ENCODE measurements around the gene HACD2. TPM values are rescaled to one million over a fixed set of nuclear protein-coding genes. Genes with fewer than 3 reads are reported as not detected.

Gene HACD2
- total and polyA plus RNA-seq, 9 of the 15 experiments (the other 6 are each of a cell fraction or from before 2014, with no cell fraction given), result 1.3 to 10.5 (median 3.8) TPM

DNA sequence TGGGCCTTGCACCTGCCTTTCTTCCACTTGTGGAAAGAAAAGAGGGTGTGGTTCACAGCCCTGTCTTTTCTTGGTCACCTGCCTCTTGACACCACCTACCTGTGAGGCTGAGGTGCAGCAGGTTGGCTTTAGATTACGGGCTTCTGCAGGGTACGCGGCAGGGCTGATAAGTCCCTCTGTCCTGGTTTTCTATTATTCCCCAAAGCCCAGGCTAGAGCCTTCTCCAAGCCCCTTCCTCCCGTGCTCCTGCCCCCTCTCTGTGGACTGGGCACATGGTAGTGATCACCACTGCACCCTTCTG lies 44.8 kb upstream of the HACD2 start:
- H3K79me2 ChIP-seq (ENCODE audit: control insufficient read depth, insufficient read depth, low read length), result no peaks in the 10 kb centered on the region
- no peak overlapping the region for H3K9ac ChIP-seq (ENCODE audit: insufficient read depth in 1 of 2, low read depth in 2 of 2, low read length in 2 of 2)
- TF ChIP-seq, protein P1, sequence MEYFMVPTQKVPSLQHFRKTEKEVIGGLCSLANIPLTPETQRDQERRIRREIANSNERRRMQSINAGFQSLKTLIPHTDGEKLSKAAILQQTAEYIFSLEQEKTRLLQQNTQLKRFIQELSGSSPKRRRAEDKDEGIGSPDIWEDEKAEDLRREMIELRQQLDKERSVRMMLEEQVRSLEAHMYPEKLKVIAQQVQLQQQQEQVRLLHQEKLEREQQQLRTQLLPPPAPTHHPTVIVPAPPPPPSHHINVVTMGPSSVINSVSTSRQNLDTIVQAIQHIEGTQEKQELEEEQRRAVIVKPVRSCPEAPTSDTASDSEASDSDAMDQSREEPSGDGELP (CRISPR knock-in tag; IDR thresholded peaks at IDR 0.05; ENCODE audit: borderline replicate concordance), result no peak
- TF ChIP-seq TAL1 (IDR thresholded peaks at IDR 0.05), result no peak
- TF ChIP-seq FOSL1 (tag; conservative IDR thresholded peaks at IDR 0.05), result no peak
- TF ChIP-seq, protein P2, sequence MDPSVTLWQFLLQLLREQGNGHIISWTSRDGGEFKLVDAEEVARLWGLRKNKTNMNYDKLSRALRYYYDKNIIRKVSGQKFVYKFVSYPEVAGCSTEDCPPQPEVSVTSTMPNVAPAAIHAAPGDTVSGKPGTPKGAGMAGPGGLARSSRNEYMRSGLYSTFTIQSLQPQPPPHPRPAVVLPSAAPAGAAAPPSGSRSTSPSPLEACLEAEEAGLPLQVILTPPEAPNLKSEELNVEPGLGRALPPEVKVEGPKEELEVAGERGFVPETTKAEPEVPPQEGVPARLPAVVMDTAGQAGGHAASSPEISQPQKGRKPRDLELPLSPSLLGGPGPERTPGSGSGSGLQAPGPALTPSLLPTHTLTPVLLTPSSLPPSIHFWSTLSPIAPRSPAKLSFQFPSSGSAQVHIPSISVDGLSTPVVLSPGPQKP (CRISPR knock-in tag; IDR thresholded peaks at IDR 0.05), result no peak
- TF ChIP-seq ELF1 (tag; IDR thresholded peaks at IDR 0.05), result no peak
- no peak for DNase-seq (ENCODE audit: extremely low read depth in 1 of 4, low spot score in 3 of 4)
- 17% methylated on average over 4 of the region's 4 CpGs for WGBS (ENCODE audit: insufficient coverage, low coverage, missing lambda C conversion rate)
- in situ Hi-C loops (cut with MboI) (no loop called here), intact Hi-C loops (cut with micrococcal nuclease) (no loop called here)
- no TSS peak for BruUV-seq (replicated peaks)
- peaks cover 0 to under 1% of the 10 kb centered on the region in 2 experiments; a peak in 1 of 5 replicates for H3K4me1 ChIP-seq (replicated peaks in 1 of 2; ENCODE audit: control insufficient read depth in 2 of 2, insufficient read depth in 2 of 2, low read length in 2 of 2)
- no peak overlapping the region for H3K4me3 ChIP-seq
- H2AFZ ChIP-seq (ENCODE audit: low read depth, low read length), result no peak overlapping the region
- H3K36me3 ChIP-seq (ENCODE audit: control insufficient read depth, insufficient read depth, low read length), result no peaks in the 10 kb centered on the region
- peaks cover 1% of the 10 kb centered on the region for H4K20me1 ChIP-seq (replicated peaks; ENCODE audit: control insufficient read depth, insufficient read depth, low read length)
- no peaks in the 10 kb centered on the region for H3K9me3 ChIP-seq (replicated peaks; ENCODE audit: control insufficient read depth, insufficient read depth, low read depth, low read length)
- POLR2A ChIA-PET, result no interaction called here
- CTCF ChIA-PET (ENCODE audit: low intra/inter-chr PET ratio), result no interaction called here
- no peak overlapping the region for H3K27ac ChIP-seq (ENCODE audit: extremely low read depth, low read depth, low read length)
- ATAC-seq, result peak; percentile 69
- peaks cover 0 to 19% of the 10 kb centered on the region in 2 experiments; a peak in 2 of 5 replicates for H3K27me3 ChIP-seq (ENCODE audit: control insufficient read depth in 2 of 2, insufficient read depth in 2 of 2, low read length in 2 of 2)
- no peak for FAIRE-seq
- H3K9me1 ChIP-seq (ENCODE audit: control insufficient read depth, insufficient read depth, low read length), result no peaks in the 10 kb centered on the region
- no peak overlapping the region for H3K4me2 ChIP-seq (ENCODE audit: insufficient read depth, low read length)
